PFSK-1 (cell line): Measurements from ENCODE around the gene GORASP1.

Experiments
- FOXP2 ChIP-seq: optimal IDR thresholded peaks from 2 replicates; pipeline ENCODE3; 2011; ENCODE audit warnings: borderline replicate concordance, control low read depth, inconsistent platforms; ENCODE audit not compliant: insufficient read depth; ENCODE audit errors: extremely low read length, extremely low read depth
- POLR2AphosphoS5 ChIP-seq: IDR thresholded peaks from 2 replicates; pipeline ENCODE4 v1.6.1; 2012; ENCODE audit warnings: low read depth, mild to moderate bottlenecking, control low read depth, low read length, moderate library complexity
- SIN3A ChIP-seq: IDR thresholded peaks from 2 replicates; pipeline ENCODE4 v1.6.1; 2012; ENCODE audit warnings: mild to moderate bottlenecking, low read length, moderate library complexity, borderline replicate concordance; ENCODE audit not compliant: insufficient read depth
- TAF1 ChIP-seq: IDR thresholded peaks from 2 replicates; pipeline ENCODE4 v1.6.1; 2012; ENCODE audit warnings: low read length, control low read depth, borderline replicate concordance; ENCODE audit not compliant: insufficient read depth
- TF ChIP-seq, protein P1 (sequence below), 2 experiments: IDR thresholded peaks; 2 replicates each; pipeline versions ENCODE4 v1.6.1 to v1.8.0; 2011 to 2012; ENCODE audit warnings: low read depth in 2 of 2, low read length in 2 of 2, control low read depth in 1 of 2, inconsistent platforms in 1 of 2, mild to moderate bottlenecking in 1 of 2, moderate library complexity in 1 of 2; ENCODE audit not compliant: insufficient read depth in 1 of 2

The GORASP1 gene

GRCh38 chr3:39064646-39065045 is 42.8 kb downstream of the GORASP1 start:
- TF ChIP-seq TAF1 = no peak
- TF ChIP-seq FOXP2 = no peak
- no peak for TF ChIP-seq SIN3A
- TF ChIP-seq POLR2AphosphoS5 = no peak
- TF ChIP-seq, protein P1, sequence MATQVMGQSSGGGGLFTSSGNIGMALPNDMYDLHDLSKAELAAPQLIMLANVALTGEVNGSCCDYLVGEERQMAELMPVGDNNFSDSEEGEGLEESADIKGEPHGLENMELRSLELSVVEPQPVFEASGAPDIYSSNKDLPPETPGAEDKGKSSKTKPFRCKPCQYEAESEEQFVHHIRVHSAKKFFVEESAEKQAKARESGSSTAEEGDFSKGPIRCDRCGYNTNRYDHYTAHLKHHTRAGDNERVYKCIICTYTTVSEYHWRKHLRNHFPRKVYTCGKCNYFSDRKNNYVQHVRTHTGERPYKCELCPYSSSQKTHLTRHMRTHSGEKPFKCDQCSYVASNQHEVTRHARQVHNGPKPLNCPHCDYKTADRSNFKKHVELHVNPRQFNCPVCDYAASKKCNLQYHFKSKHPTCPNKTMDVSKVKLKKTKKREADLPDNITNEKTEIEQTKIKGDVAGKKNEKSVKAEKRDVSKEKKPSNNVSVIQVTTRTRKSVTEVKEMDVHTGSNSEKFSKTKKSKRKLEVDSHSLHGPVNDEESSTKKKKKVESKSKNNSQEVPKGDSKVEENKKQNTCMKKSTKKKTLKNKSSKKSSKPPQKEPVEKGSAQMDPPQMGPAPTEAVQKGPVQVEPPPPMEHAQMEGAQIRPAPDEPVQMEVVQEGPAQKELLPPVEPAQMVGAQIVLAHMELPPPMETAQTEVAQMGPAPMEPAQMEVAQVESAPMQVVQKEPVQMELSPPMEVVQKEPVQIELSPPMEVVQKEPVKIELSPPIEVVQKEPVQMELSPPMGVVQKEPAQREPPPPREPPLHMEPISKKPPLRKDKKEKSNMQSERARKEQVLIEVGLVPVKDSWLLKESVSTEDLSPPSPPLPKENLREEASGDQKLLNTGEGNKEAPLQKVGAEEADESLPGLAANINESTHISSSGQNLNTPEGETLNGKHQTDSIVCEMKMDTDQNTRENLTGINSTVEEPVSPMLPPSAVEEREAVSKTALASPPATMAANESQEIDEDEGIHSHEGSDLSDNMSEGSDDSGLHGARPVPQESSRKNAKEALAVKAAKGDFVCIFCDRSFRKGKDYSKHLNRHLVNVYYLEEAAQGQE (IDR thresholded peaks at IDR 0.05; ENCODE audit: insufficient read depth in 1 of 2, low read depth in 2 of 2, low read length in 2 of 2) = no peak

- TF ChIP-seq TAF1 = no peak
- TF ChIP-seq POLR2AphosphoS5 = no peak
- no peak for TF ChIP-seq SIN3A
- TF ChIP-seq, protein P1 (IDR thresholded peaks at IDR 0.05; ENCODE audit: insufficient read depth in 1 of 2, low read depth in 2 of 2, low read length in 2 of 2) = no peak
- no peak for TF ChIP-seq FOXP2
Measured at GRCh38 chr3:39063143-39063542, 44.3 kb downstream of the GORASP1 start.

DNA sequence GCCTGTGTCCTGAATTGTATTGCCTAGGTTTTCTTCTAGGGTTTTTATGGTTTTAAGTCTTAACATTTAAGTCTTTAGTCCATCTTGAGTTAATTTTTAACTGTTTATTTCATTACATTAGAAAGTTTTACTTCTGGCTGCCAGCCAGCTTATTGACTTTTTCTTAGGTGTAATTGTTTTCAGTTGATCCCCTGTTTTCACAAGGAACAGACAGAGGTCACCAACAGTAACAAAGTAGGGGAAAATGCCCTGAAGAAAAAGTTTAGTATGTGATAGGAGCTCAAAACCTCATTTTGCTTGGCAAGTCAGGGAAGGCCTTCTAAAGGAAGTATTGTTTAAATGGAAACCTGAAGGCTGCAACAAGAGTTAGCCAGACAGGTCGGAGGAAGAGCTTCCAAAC is 45.2 kb downstream of the GORASP1 start:
- TF ChIP-seq, protein P1 (IDR thresholded peaks at IDR 0.05; ENCODE audit: insufficient read depth in 1 of 2, low read depth in 2 of 2, low read length in 2 of 2) = no peak
- no peak for TF ChIP-seq FOXP2
- TF ChIP-seq POLR2AphosphoS5 = no peak
- no peak for TF ChIP-seq SIN3A
- TF ChIP-seq TAF1 = no peak

DNA sequence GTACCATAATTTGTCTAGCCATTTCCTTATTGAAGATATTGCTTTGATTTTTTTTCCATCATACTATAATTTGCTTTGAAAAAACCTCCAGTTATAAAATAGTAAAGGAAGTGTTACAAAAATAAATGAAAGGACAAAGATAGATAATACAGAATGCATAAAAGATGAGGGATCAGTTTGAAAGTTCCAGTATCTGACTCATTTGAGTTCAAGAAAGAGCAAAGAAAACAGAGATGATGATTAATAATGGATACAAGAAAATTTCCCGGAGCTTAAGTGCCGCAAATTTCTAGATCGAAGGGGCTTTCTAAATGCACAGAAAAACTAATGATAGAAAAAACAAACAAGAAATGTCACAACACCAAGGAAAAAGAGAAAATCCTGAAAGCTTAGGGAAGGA is 51.3 kb downstream of the GORASP1 start:
- TF ChIP-seq POLR2AphosphoS5 (no peak), FOXP2 (no peak), SIN3A (no peak), TAF1 (no peak)
- TF ChIP-seq, protein P1 (IDR thresholded peaks at IDR 0.05; ENCODE audit: insufficient read depth in 1 of 2, low read depth in 2 of 2, low read length in 2 of 2) = no peak

- TF ChIP-seq SIN3A (no peak), POLR2AphosphoS5 (no peak), TAF1 (no peak), FOXP2 (no peak)
- TF ChIP-seq, protein P1 (IDR thresholded peaks at IDR 0.05; ENCODE audit: insufficient read depth in 1 of 2, low read depth in 2 of 2, low read length in 2 of 2) = no peak
Measured at GRCh38 chr3:39053696-39054095, 53.7 kb downstream of the GORASP1 start.
